Measurements from ENCODE around the gene NIM1K. TPM values are rescaled to one million over a fixed set of nuclear protein-coding genes. Genes with fewer than 3 reads are reported as not detected.
A peak's percentile ranks its signal among the peaks of the same experiment; 100 is the strongest.
"Not testable (repeated sequence)": the region's sequence is repeated elsewhere in the genome, so short reads cannot be mapped to it uniquely, and the experiment has no call there.

Gene NIM1K
- total RNA-seq, 1 donor from 2014 or later = 6.0 TPM

DNA sequence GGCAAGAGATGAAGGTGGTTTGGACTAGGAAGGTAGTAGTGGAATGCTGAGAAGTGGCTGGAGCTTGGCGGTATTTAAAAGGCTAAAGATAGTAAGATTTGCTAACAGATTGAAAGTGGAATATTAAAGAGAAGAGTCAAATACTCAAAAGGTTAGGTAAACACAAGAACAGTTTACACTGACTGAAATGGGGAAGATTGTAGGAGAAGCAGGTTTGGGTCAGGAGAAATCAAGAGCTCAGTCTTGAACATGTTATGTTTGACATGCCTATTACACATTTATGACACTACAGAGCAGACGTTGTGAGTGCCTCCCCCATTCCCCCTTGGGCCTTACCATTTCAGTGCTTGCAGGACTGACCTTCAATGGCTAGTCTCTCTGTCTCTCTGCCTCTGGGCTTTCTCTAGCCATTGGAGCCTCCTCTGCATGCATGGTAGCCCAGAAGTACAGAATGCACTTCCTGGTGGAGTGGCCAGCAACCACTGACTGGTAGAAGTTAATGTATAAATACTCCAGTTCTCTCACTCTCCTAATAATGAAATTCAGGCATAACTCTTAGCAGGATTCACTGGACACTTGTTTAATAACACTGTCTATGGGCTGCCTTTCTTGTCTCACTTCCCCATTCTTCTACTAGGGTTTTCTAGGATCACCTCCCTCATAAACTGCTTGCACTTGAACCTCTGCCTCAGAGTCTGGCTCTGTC is 64.4 kb downstream of the NIM1K start:
- H3K36me3 ChIP-seq = no peaks in the 10 kb centered on the region
- ATAC-seq = peak; percentile 44
- TF ChIP-seq, protein P1, sequence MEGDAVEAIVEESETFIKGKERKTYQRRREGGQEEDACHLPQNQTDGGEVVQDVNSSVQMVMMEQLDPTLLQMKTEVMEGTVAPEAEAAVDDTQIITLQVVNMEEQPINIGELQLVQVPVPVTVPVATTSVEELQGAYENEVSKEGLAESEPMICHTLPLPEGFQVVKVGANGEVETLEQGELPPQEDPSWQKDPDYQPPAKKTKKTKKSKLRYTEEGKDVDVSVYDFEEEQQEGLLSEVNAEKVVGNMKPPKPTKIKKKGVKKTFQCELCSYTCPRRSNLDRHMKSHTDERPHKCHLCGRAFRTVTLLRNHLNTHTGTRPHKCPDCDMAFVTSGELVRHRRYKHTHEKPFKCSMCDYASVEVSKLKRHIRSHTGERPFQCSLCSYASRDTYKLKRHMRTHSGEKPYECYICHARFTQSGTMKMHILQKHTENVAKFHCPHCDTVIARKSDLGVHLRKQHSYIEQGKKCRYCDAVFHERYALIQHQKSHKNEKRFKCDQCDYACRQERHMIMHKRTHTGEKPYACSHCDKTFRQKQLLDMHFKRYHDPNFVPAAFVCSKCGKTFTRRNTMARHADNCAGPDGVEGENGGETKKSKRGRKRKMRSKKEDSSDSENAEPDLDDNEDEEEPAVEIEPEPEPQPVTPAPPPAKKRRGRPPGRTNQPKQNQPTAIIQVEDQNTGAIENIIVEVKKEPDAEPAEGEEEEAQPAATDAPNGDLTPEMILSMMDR (IDR thresholded peaks at IDR 0.05) = no peak
- no peaks in the 10 kb centered on the region for H3K9me3 ChIP-seq
- no peak overlapping the region for H3K27ac ChIP-seq
- H3K27me3 ChIP-seq = no peaks in the 10 kb centered on the region
- intact Hi-C loops (cut with DNase I) = no loop called here
- no peak for DNase-seq
- no peaks in the 10 kb centered on the region for H3K4me1 ChIP-seq
- H3K4me3 ChIP-seq = no peak overlapping the region

DNA sequence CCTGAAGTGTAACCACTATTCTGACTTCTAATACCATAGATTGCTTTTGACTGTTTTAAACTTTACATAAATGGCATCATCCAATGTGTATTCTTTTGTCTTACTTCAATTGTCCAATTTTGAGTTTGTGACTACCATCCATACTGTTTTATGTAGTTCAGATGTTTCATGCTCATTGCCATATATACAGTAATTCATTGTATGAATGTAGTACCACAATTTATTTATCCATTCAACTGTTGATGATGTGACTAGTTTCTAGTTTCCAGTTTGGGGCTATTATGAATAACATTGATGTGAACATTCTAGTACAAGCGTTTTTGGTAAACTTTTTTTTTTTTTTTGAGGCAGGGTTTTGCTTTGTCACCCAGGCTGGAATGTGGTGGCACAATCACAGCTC is 66.1 kb downstream of the NIM1K start:
- H3K9me3 ChIP-seq = no peaks in the 10 kb centered on the region
- H3K4me1 ChIP-seq = no peaks in the 10 kb centered on the region
- H3K36me3 ChIP-seq = no peaks in the 10 kb centered on the region
- H3K27me3 ChIP-seq = no peaks in the 10 kb centered on the region
- no peak overlapping the region for H3K4me3 ChIP-seq
- H3K27ac ChIP-seq = no peak overlapping the region
- DNase-seq (no peak), ATAC-seq (no peak)
- TF ChIP-seq, protein P1 (IDR thresholded peaks at IDR 0.05) = no peak
- intact Hi-C loops (cut with DNase I) = no loop called here

DNA sequence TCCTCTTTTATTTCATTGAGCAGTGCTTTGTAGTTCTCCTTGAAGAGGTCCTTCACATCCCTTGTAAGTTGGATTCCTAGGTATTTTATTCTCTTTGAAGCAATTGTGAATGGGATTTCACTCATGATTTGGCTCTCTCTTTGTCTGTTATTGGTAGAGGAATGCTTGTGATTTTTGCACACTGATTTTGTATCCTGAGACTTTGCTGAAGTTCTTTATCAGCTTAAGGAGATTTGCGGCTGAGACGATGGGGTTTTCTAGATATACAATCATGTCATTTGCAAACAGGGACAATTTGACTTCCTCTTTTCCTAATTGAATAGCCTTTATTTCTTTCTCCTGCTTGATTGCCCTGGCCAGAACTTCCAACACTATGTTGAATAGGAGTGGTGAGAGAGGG is 70.2 kb downstream of the NIM1K start:
- ATAC-seq; H3K27me3 ChIP-seq; intact Hi-C loops (cut with DNase I); H3K4me3 ChIP-seq; H3K9me3 ChIP-seq; H3K27ac ChIP-seq; H3K4me1 ChIP-seq; DNase-seq; H3K36me3 ChIP-seq: not testable (repeated sequence)

DNA sequence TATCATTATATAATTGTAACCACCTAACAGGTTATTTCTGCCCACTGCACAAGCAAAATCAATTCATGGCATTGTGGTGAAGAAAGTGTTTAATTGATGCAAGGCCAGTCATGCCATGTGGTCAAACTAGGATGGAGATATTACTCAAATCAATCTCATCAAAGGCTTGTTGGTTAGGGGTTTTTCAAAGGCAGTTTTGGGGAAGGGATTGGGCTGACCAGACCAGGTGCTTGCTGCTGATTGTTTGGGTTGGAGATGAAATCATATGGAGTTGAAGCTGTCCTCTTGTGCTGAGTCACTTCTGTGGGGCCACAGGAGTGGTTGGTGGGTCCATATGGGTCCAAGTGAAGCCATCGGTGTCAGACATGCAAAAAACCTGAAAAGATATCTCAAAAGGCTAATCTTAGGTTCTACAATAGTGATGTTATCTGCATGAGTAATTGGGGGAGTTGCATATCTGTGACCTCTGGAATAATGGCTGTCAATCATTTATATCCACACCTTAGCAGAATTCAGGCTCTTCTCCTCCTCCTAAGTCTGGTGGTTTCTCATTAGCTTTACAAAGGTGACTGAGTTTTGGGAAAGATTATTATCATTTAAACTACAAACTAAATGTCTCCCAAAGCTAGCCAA is 76.3 kb downstream of the NIM1K start:
- DNase-seq (no peak), ATAC-seq (no peak)
- Histone ChIP-seq H3K36me3 (no peaks in the 10 kb centered on the region), H3K27ac (no peak overlapping the region), H3K4me3 (no peak overlapping the region), H3K4me1 (no peaks in the 10 kb centered on the region), H3K9me3 (no peaks in the 10 kb centered on the region), H3K27me3 (no peaks in the 10 kb centered on the region)
- intact Hi-C loops (cut with DNase I) = no loop called here
- TF ChIP-seq, protein P1 (IDR thresholded peaks at IDR 0.05) = no peak

DNA sequence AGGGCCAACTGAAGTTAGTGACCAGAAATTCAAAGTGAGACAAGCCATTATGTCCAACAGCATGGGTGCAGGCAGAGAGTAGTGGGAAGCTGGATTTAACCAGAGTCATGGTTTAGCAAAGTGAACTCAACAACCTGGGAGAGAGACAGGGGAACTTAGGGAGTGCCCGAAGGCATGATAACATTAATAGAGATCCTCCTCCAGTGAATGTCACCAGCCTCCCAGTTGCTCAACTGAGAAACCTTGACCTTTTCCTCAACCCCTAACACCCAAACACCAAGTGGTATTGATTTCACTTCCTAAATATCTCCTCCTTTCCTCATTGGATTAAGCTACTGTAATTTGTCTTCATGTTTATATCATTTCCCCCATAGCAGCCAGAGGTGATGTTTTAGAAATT is 78.6 kb downstream of the NIM1K start:
- Histone ChIP-seq H3K4me1 (no peaks in the 10 kb centered on the region), H3K36me3 (no peaks in the 10 kb centered on the region), H3K27ac (no peak overlapping the region), H3K27me3 (no peaks in the 10 kb centered on the region), H3K4me3 (no peak overlapping the region), H3K9me3 (no peaks in the 10 kb centered on the region)
- DNase-seq (no peak), ATAC-seq (peak; percentile 68)
- intact Hi-C loops (cut with DNase I) = no loop called here
- TF ChIP-seq, protein P1 (IDR thresholded peaks at IDR 0.05) = no peak

DNA sequence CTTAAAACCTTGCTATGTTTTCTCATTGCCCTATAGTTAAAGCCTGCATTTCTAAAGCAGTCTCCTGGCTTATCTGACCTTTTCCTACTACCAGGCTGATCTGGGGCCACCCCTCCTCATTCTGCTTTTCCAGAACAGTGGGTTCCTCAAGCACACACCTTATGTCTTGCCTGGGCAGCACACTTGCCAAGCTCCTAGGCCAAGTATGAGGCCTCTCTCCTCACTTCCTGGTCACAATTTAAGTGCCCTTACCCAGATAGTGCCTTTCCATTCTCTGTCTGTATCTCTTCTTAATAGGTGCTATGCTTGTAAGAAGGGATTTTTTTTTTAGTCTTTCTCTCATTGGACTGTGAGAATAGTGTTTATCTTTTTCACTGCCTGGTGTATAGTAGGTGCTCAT is 81.5 kb downstream of the NIM1K start:
- no peaks in the 10 kb centered on the region for H3K4me1 ChIP-seq
- H3K27me3 ChIP-seq = no peaks in the 10 kb centered on the region
- intact Hi-C loops (cut with DNase I) = no loop called here
- DNase-seq = no peak
- H3K4me3 ChIP-seq = no peak overlapping the region
- H3K36me3 ChIP-seq = no peaks in the 10 kb centered on the region
- TF ChIP-seq, protein P1 (IDR thresholded peaks at IDR 0.05) = no peak
- no peak overlapping the region for H3K27ac ChIP-seq
- no peaks in the 10 kb centered on the region for H3K9me3 ChIP-seq
- ATAC-seq = peak; percentile 31
